ENCODE results near the gene C11orf98.

The C11orf98 gene

GRCh38 chr11:62708793-62709192 lies 43.8 kb upstream of the C11orf98 start:
- H3K27me3 ChIP-seq = no peaks in the 10 kb centered on the region
- peak overlapping the region; percentile 66 for H3K4me3 ChIP-seq (ENCODE audit: low read depth, low read length)
- TF ChIP-seq, protein P1, sequence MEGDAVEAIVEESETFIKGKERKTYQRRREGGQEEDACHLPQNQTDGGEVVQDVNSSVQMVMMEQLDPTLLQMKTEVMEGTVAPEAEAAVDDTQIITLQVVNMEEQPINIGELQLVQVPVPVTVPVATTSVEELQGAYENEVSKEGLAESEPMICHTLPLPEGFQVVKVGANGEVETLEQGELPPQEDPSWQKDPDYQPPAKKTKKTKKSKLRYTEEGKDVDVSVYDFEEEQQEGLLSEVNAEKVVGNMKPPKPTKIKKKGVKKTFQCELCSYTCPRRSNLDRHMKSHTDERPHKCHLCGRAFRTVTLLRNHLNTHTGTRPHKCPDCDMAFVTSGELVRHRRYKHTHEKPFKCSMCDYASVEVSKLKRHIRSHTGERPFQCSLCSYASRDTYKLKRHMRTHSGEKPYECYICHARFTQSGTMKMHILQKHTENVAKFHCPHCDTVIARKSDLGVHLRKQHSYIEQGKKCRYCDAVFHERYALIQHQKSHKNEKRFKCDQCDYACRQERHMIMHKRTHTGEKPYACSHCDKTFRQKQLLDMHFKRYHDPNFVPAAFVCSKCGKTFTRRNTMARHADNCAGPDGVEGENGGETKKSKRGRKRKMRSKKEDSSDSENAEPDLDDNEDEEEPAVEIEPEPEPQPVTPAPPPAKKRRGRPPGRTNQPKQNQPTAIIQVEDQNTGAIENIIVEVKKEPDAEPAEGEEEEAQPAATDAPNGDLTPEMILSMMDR (IDR thresholded peaks at IDR 0.05; ENCODE audit: low read depth, low read length) = no peak
- H3K36me3 ChIP-seq = peaks cover 18% of the 10 kb centered on the region
- DNase-seq = no peak
- H3K9me3 ChIP-seq = no peaks in the 10 kb centered on the region
- H3K4me1 ChIP-seq = peaks cover 8% of the 10 kb centered on the region

GRCh38 chr11:62708392-62708791 lies 43.4 kb upstream of the C11orf98 start:
- Histone ChIP-seq H3K27me3 (no peaks in the 10 kb centered on the region), H3K4me3 (ENCODE audit: low read depth, low read length) (peak overlapping the region; percentile 66), H3K4me1 (peaks cover 8% of the 10 kb centered on the region), H3K36me3 (peaks cover 18% of the 10 kb centered on the region), H3K9me3 (no peaks in the 10 kb centered on the region)
- DNase-seq = no peak
- TF ChIP-seq, protein P1 (IDR thresholded peaks at IDR 0.05; ENCODE audit: low read depth, low read length) = no peak

DNA sequence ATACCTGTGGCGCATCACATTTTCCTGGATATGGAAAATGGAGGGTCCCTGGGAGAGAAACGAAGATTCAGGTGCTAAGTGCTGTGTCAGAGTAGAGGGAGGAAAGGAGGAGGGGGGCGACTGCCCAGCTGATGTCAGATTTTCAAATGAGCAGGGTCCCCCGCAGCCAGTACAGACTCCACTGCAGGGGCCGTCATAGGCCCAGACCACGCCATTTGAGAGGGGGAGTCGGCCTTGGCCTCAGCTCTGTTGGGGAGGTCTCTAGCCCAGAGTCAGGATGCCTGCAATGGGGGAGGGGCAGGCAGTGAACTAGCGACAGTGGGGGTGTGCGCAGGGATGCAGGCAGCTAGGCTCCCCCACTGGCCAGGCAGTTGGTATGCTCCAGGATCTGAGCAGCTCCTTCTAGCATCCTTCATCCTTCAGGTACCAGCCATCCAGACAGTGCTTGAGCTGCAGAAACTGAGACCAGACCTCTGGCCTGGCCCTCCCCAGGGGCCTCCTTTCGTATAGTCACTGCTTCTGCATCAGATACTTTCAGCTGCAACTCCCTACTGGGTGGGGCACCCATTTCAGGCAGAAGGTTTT lies 42.4 kb upstream of the C11orf98 start, which contains the start of the genes BSCL2 and GNG3:
TSS of gene BSCL2 (minus strand) at position 148 of the 585 bp plus-strand sequence. CDS start 229 bp downstream, outside the sequence.
TSS of gene GNG3 (plus strand) at position 400 of the 585 bp plus-strand sequence. CDS start 620 bp downstream, outside the sequence.
- Histone ChIP-seq H3K36me3 (peaks cover 18% of the 10 kb centered on the region), H3K4me1 (peaks cover 8% of the 10 kb centered on the region), H3K4me3 (ENCODE audit: low read depth, low read length) (peak within 1 kb of the TSS; percentile 74), H3K27me3 (no peaks in the 10 kb centered on the region), H3K9me3 (no peaks in the 10 kb centered on the region)
- TF ChIP-seq, protein P1 (IDR thresholded peaks at IDR 0.05; ENCODE audit: low read depth, low read length) = no peak
- DNase-seq = peak; percentile 88

DNA sequence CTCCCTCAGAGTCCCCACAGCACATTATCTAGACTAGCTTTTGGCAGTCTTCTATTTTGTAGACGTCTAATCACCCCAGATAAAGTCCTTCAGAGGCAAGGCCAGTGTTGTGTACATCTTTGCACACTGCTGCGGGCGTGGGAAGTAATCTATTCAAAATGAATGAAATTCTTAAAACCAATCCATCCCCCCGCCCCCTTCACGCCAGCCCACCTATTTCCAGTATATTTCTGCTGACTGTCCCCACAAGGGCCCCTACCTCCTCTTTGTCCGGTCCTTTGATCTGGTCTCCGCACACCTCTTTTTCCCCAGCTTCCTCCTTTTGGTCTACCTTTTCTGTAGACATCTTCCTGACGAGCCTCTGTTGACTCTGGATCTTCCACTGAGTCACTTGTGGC lies 41.8 kb upstream of the C11orf98 start:
- H3K36me3 ChIP-seq = peaks cover 18% of the 10 kb centered on the region
- TF ChIP-seq, protein P1 (IDR thresholded peaks at IDR 0.05; ENCODE audit: low read depth, low read length) = no peak
- peak overlapping the region; percentile 74 for H3K4me3 ChIP-seq (ENCODE audit: low read depth, low read length)
- DNase-seq = no peak
- no peaks in the 10 kb centered on the region for H3K9me3 ChIP-seq
- peaks cover 8% of the 10 kb centered on the region for H3K4me1 ChIP-seq
- H3K27me3 ChIP-seq = no peaks in the 10 kb centered on the region

DNA sequence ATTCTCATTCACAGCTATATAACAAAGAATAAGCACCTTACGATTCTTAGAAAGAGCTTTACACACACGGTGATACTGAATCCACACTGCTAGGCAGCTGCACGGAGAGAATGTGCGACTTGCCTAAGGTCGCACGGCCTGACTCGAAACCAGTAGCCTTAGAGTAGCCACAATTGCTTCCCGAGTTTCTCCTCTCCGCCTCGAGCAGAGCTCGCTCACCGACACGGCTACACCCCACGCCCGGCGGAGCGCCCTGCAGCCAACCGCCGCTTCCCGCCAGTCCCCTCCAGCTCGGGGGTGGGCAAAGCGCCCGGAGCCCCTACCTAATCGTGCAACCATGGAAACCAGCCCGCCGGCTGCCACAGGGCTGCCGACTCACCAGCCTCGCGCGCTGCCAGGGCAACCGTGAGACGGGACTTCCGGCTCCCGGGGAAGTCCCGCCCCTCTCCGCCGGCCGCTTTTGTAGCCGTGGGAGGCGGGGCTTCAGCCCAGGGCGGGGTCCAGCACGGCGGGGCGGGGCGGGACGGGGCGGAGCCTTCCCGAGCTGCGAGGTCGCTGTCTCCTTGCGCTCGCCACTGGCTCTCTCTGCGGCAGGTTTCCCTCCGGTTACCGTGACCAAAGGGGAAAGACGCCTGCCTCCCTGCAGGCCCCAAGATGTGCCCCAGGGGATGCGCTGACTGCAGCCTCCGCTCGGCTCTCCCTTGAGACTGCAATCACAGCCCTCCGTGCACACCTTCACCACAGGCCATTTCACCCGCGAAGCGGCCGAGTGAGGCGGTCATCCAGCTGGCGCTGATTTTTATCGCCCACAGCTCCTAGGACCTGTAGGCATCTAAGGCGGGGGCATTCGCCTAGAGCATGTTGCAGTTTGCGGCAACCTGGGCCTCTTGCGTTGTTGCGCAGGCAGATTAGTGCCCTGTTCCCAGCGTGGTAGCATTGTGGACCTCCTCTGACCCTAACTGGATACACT lies 41.2 kb upstream of the C11orf98 start:
- DNase-seq = peak; percentile 93
- TF ChIP-seq, protein P1 (IDR thresholded peaks at IDR 0.05; ENCODE audit: low read depth, low read length) = no peak
- H3K4me1 ChIP-seq = peaks cover 8% of the 10 kb centered on the region
- H3K4me3 ChIP-seq (ENCODE audit: low read depth, low read length) = peak overlapping the region; percentile 74
- no peaks in the 10 kb centered on the region for H3K9me3 ChIP-seq
- peaks cover 14% of the 10 kb centered on the region for H3K36me3 ChIP-seq
- H3K27me3 ChIP-seq = no peaks in the 10 kb centered on the region

Data from BE2C (cell line).